Liver (tissue), 9 donors: ENCODE results near the gene ZNF587. TPM values are rescaled to one million over a fixed set of nuclear protein-coding genes. Genes with fewer than 3 reads are reported as not detected.
A peak's percentile ranks its signal among the peaks of the same experiment; 100 is the strongest.
"Not testable (repeated sequence)": the region's sequence is repeated elsewhere in the genome, so short reads cannot be mapped to it uniquely, and the experiment has no call there.

Experiments
- DNase-seq: peaks from one replicate; pipeline ENCODE4 v3.0.0-alpha.2; 2017; ENCODE audit warnings: low spot score
- H3K27ac ChIP-seq, 2 donors: one replicate each; pipeline ENCODE4 v1.7.0; 2013; ENCODE audit warnings: inconsistent platforms in 2 of 2, low read length in 2 of 2, control low read depth in 1 of 2, low read depth in 1 of 2, mild to moderate bottlenecking in 1 of 2
- H3K27me3 ChIP-seq, 4 donors: one replicate each; pipeline versions ENCODE4 v1.6.1 to v1.7.0; 2013; ENCODE audit warnings: low read length in 3 of 4, inconsistent platforms in 1 of 4, mild to moderate bottlenecking in 1 of 4, moderate library complexity in 1 of 4; ENCODE audit not compliant: control insufficient read depth in 4 of 4, insufficient read depth in 4 of 4
- H3K36me3 ChIP-seq, 4 donors: one replicate each; pipeline versions ENCODE4 v1.6.1 to v1.7.0; 2013; ENCODE audit warnings: low read length in 3 of 4, mild to moderate bottlenecking in 3 of 4, low read depth in 1 of 4, moderate library complexity in 1 of 4; ENCODE audit not compliant: control insufficient read depth in 4 of 4, insufficient read depth in 3 of 4
- H3K4me1 ChIP-seq, 4 donors: one replicate each; pipeline versions ENCODE4 v1.6.1 to v1.7.0; 2013; ENCODE audit warnings: low read length in 3 of 4, mild to moderate bottlenecking in 3 of 4, moderate library complexity in 1 of 4; ENCODE audit not compliant: control insufficient read depth in 4 of 4, insufficient read depth in 4 of 4
- H3K4me3 ChIP-seq, 3 donors: one replicate each; pipeline versions ENCODE4 v1.6.1 to v1.7.0; 2013; ENCODE audit warnings: low read length in 3 of 3, control low read depth in 1 of 3, low read depth in 1 of 3, mild to moderate bottlenecking in 1 of 3
- H3K9ac ChIP-seq, 2 donors: one replicate each; pipeline ENCODE4 v1.7.0; 2013; ENCODE audit warnings: low read length in 2 of 2, mild to moderate bottlenecking in 2 of 2, moderate library complexity in 2 of 2, control low read depth in 1 of 2, low read depth in 1 of 2
- H3K9me3 ChIP-seq, 4 donors: one replicate each; pipeline versions ENCODE4 v1.6.1 to v1.7.0; 2013; ENCODE audit warnings: low read length in 3 of 4; ENCODE audit not compliant: control insufficient read depth in 4 of 4
- ATF3 ChIP-seq: IDR thresholded peaks from 2 replicates; pipeline ENCODE4 v1.6.1; 2016; ENCODE audit warnings: antibody characterized with exemption
- CTCF ChIP-seq: fragments of 150-350 bp; IDR thresholded peaks from 2 replicates; pipeline ENCODE4 v1.5.1; 2017; ENCODE audit warnings: improper control_type of control experiment, low read depth, low read length; ENCODE audit not compliant: missing input control
- FOXA1 ChIP-seq: IDR thresholded peaks from 2 replicates; pipeline ENCODE4 v1.6.1; 2016; ENCODE audit warnings: antibody characterized with exemption
- GABPA ChIP-seq, 2 donors: IDR thresholded peaks in 1 of 2; conservative IDR thresholded peaks in 1 of 2; 2 replicates each; pipeline ENCODE4 v1.6.1; 2016; ENCODE audit warnings: antibody characterized with exemption in 2 of 2, mild to moderate bottlenecking in 1 of 2, moderate library complexity in 1 of 2
- HNF4A ChIP-seq, 2 donors: conservative IDR thresholded peaks; 2 replicates each; pipeline ENCODE4 v1.6.1; 2016; ENCODE audit warnings: antibody characterized with exemption in 2 of 2, mild to moderate bottlenecking in 2 of 2
- REST ChIP-seq: IDR thresholded peaks from 2 replicates; pipeline ENCODE4 v1.6.1; 2016; ENCODE audit warnings: antibody characterized with exemption, mild to moderate bottlenecking
- RXRA ChIP-seq, 2 donors: IDR thresholded peaks; 2 replicates each; pipeline ENCODE4 v1.6.1; 2017 to 2018; ENCODE audit warnings: antibody characterized with exemption in 2 of 2, mild to moderate bottlenecking in 1 of 2
- YY1 ChIP-seq: IDR thresholded peaks from 2 replicates; pipeline ENCODE4 v1.6.1; 2016; ENCODE audit warnings: antibody characterized with exemption, mild to moderate bottlenecking
- WGBS: extraction: QIAGEN DNeasy Blood & Tissue Kit; methylation state at CpG from one replicate; pipeline ENCODE4 v1.1.7; 2013; 5-methylcytosine and 5-hydroxymethylcytosine counted together
- polyA plus RNA-seq, 2 donors: library from polyadenylated mRNA; stranded (reverse) in 1 of 2; unstranded in 1 of 2; fragments of 200-250 nt in 1 of 2; fragments of >200 nt in 1 of 2; fragmentation: Nextera tagmentation in 1 of 2; extraction: Ambion mirVana in 1 of 2; gene quantifications; one replicate each; pipeline versions ENCODE4 v1.2.1 to v1.2.3, GENCODE V29; 2013 to 2015
- total RNA-seq, 2 donors: library from RNA; depleted of rRNA; stranded (reverse); fragments of >200 nt; gene quantifications; one replicate each; pipeline ENCODE4 v1.2.3, GENCODE V29; 2014
- donor health status: healthy.
- donor health status: healthy.
- donor health status: healthy.
- donor health status: healthy.
- donor health status: healthy.

ZNF587 gene
- total and polyA plus RNA-seq, 4 donors, result 2.7 to 27.8 (median 9.2) TPM

- TF ChIP-seq YY1 (no peak), RXRA (IDR thresholded peaks at IDR 0.05) (no peak), FOXA1 (no peak), ATF3 (no peak), REST (no peak), GABPA (IDR thresholded peaks at IDR 0.05 in 1 of 2, conservative IDR thresholded peaks at IDR 0.05 in 1 of 2) (no peak), CTCF (no peak)
- no peak for DNase-seq
- no peaks in the 10 kb centered on the region for H3K36me3 ChIP-seq
- no peaks in the 10 kb centered on the region for H3K27me3 ChIP-seq
- H3K9me3 ChIP-seq, result no peaks in the 10 kb centered on the region
- 63% methylated on average over 6 of the region's 6 CpGs for WGBS
- peak overlapping the region; percentile 84 to 98 (median 96) for H3K4me3 ChIP-seq
- H3K27ac ChIP-seq, result peak overlapping the region in 1 of 2 donors; percentile 88
- H3K4me1 ChIP-seq, result peaks cover 3 to 16% (median 13%) of the 10 kb centered on the region in 4 donors
- H3K9ac ChIP-seq, result peak overlapping the region; percentile 68 to 92
These were observed 29.1 kb upstream of the ZNF587 start for GRCh38 chr19:57820599-57820998.

- H3K9me3 ChIP-seq, H3K27ac ChIP-seq, DNase-seq, H3K36me3 ChIP-seq, H3K9ac ChIP-seq, H3K27me3 ChIP-seq: not testable (repeated sequence)
- 40% methylated on average over 3 of the region's 3 CpGs for WGBS
- peak overlapping the region in 2 of 3 donors; percentile 84 to 98 for H3K4me3 ChIP-seq
- TF ChIP-seq HNF4A (conservative IDR thresholded peaks at IDR 0.05), result peak in 1 of 2 donors; percentile 6
- peaks cover 3 to 16% (median 13%) of the 10 kb centered on the region in 4 donors for H3K4me1 ChIP-seq
These were observed 28.6 kb upstream of the ZNF587 start for GRCh38 chr19:57821095-57821494.

GRCh38 chr19:57821501-57821900, 28.2 kb upstream of the ZNF587 start:
- not testable (repeated sequence) for H3K27me3 ChIP-seq, H3K36me3 ChIP-seq, H3K9ac ChIP-seq, H3K4me3 ChIP-seq, H3K9me3 ChIP-seq, H3K27ac ChIP-seq, DNase-seq
- peak; percentile 43 to 54 for TF ChIP-seq HNF4A (conservative IDR thresholded peaks at IDR 0.05)
- peak in 1 of 2 donors; percentile 48 for TF ChIP-seq RXRA (IDR thresholded peaks at IDR 0.05)
- peaks cover 3 to 16% (median 13%) of the 10 kb centered on the region in 4 donors for H3K4me1 ChIP-seq
- 81% methylated on average over 3 of the region's 3 CpGs for WGBS

GRCh38 chr19:57823155-57823554, 26.5 kb upstream of the ZNF587 start:
- H3K36me3 ChIP-seq, H3K9me3 ChIP-seq, H3K9ac ChIP-seq, H3K27ac ChIP-seq, DNase-seq, H3K27me3 ChIP-seq, H3K4me3 ChIP-seq: not testable (repeated sequence)
- peaks cover 3 to 16% (median 13%) of the 10 kb centered on the region in 4 donors for H3K4me1 ChIP-seq
- WGBS, result 62% methylated on average over 2 of the region's 2 CpGs

- H3K4me1 ChIP-seq, result peaks cover 3 to 16% (median 13%) of the 10 kb centered on the region in 4 donors
- H3K9me3 ChIP-seq, H3K27ac ChIP-seq, DNase-seq, H3K9ac ChIP-seq, H3K27me3 ChIP-seq, H3K4me3 ChIP-seq, H3K36me3 ChIP-seq: not testable (repeated sequence)
- WGBS, result 71% methylated on average over 4 of the region's 4 CpGs
These were observed 26.1 kb upstream of the ZNF587 start for GRCh38 chr19:57823608-57824007.
